ENCODE results near the gene PUS10. TPM values are rescaled to one million over a fixed set of nuclear protein-coding genes. Genes with fewer than 3 reads are reported as not detected.
A peak's percentile ranks its signal among the peaks of the same experiment; 100 is the strongest.

The PUS10 gene
- total and polyA plus RNA-seq, 2 donors from 2014 or later = 3.0 to 5.7 TPM

DNA sequence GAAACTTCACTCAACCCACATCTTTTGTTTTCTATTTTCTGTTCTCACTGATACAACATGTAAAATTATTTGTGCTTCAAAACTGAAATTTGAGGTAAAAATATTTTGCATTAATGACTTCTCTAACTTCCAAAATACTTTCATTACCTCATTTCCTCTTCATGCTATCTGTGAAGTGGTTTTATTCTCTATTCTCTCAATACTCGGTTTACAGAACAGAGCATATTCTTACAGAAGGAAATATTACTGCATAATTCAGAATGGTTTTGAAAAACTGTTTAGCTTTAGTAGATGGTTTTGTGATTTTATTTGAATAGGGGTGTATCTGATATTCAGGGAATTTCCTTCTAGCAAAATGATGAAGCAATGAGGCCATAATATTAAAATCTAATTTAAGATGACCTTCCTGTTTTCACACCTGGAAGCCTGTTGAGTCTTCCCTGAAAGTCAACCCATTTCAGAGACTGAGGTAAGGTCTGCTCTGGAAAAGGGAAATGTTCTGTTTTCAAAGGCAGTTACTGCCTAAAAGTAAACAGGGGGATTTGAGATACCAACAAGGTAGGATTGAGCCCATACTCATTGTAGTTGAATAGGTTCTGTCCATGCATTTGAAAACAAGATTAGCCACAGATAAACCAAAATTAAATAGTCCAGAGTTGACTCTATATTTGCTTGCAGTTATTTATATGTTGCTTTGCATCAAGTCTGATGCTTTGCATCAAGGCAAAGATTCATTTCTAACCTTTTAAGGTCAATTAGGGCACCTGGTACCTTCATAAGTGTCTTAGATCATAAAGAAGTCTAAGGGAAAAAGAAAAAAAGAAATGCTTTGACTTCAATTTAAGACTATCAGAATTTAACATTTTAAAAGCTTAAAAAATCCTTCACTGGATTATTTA is 51.3 kb downstream of the PUS10 start:
- no peak for FAIRE-seq
- Histone ChIP-seq H3K27me3 (ENCODE audit: control insufficient read depth, insufficient read depth, low read length) (no peaks in the 10 kb centered on the region), H3K4me3 (ENCODE audit: low read length in 3 of 3) (no peak overlapping the region), H3K36me3 (ENCODE audit: control insufficient read depth in 2 of 3, insufficient read depth in 3 of 3, low read length in 3 of 3) (no peaks in the 10 kb centered on the region), H3K9ac (ENCODE audit: low read length in 3 of 3) (no peak overlapping the region), H3K9me3 (ENCODE audit: control insufficient read depth in 2 of 3, insufficient read depth in 1 of 3, low read length in 3 of 3) (no peaks in the 10 kb centered on the region), H3K4me1 (ENCODE audit: control insufficient read depth in 2 of 3, insufficient read depth in 2 of 3, low read depth in 1 of 3, low read length in 3 of 3) (no peaks in the 10 kb centered on the region), H3K27ac (ENCODE audit: low read depth in 2 of 2, low read length in 2 of 2) (no peak overlapping the region)
- no peak for TF ChIP-seq CTCF (IDR thresholded peaks at IDR 0.05; ENCODE audit: borderline replicate concordance, extremely low read depth, insufficient read depth)
- DNase-seq = no peak
- intact Hi-C loops (cut with DNase I) = no loop called here

DNA sequence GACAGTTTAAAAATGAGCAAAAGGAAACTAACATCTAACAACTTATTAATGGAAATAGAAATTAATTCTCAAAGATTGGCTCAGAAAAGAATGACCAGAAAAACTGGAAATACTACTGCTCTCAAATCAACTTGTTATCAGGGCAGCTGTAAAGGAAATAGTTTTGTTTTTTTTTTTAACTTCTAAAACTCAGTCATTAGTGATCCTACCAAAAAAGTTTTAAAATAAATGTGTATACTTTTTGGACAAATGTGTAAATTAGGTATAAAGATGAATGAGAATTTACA is 52.6 kb downstream of the PUS10 start:
- no peak overlapping the region for H3K9ac ChIP-seq (ENCODE audit: low read length in 3 of 3)
- H3K27me3 ChIP-seq (ENCODE audit: control insufficient read depth, insufficient read depth, low read length) = no peaks in the 10 kb centered on the region
- no peaks in the 10 kb centered on the region for H3K9me3 ChIP-seq (ENCODE audit: control insufficient read depth in 2 of 3, insufficient read depth in 1 of 3, low read length in 3 of 3)
- H3K4me1 ChIP-seq (ENCODE audit: control insufficient read depth in 2 of 3, insufficient read depth in 2 of 3, low read depth in 1 of 3, low read length in 3 of 3) = no peaks in the 10 kb centered on the region
- intact Hi-C loops (cut with DNase I) = no loop called here
- no peaks in the 10 kb centered on the region for H3K36me3 ChIP-seq (ENCODE audit: control insufficient read depth in 2 of 3, insufficient read depth in 3 of 3, low read length in 3 of 3)
- no peak for TF ChIP-seq CTCF (IDR thresholded peaks at IDR 0.05; ENCODE audit: borderline replicate concordance, extremely low read depth, insufficient read depth)
- H3K27ac ChIP-seq (ENCODE audit: low read depth in 2 of 2, low read length in 2 of 2) = no peak overlapping the region
- DNase-seq (peak in 1 of 5 donors; percentile 13), FAIRE-seq (peak; percentile 27)
- no peak overlapping the region for H3K4me3 ChIP-seq (ENCODE audit: low read length in 3 of 3)

DNA sequence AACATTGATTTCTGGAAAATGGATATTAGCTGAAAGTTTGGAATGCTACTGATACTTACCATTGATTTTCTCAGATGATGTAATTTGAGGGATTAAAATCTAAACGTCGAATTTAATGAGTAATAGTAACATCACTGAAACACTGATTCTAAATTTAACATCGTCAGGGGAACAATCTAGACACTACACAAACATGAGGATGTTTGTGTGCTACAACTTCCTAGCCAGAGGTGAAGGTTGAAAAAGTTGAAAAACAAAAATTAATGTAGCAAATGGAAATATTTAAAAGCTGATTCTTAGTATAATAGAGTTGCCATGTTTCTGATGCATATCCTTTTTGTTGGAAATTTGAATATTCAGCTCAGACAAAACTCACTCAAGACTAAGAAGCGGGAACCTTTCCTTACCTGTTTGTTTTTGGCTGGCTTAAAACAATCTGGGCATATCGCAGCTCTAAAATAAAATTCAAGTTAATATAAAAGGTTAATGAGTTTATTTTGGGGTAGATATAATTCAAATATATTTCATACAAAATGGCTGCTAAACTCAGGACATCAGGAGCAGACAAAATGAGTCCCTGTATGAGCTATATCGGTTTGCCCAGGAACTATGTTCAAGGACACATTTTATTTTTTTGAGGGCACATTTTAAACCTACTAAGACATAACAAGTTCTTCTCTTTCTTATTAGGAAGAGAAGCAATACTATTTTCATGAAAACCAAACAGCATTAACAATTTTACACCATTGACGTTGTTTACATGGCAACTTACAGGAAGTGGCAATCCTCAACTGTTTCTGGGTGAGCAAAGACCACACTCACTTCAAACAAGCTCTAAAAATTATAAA is 53.2 kb downstream of the PUS10 start:
- H3K27me3 ChIP-seq (ENCODE audit: control insufficient read depth, insufficient read depth, low read length) = no peaks in the 10 kb centered on the region
- H3K36me3 ChIP-seq (ENCODE audit: control insufficient read depth in 2 of 3, insufficient read depth in 3 of 3, low read length in 3 of 3) = no peaks in the 10 kb centered on the region
- no peak for FAIRE-seq
- no peak for DNase-seq
- no peaks in the 10 kb centered on the region for H3K4me1 ChIP-seq (ENCODE audit: control insufficient read depth in 2 of 3, insufficient read depth in 2 of 3, low read depth in 1 of 3, low read length in 3 of 3)
- no peak overlapping the region for H3K9ac ChIP-seq (ENCODE audit: low read length in 3 of 3)
- no peaks in the 10 kb centered on the region for H3K9me3 ChIP-seq (ENCODE audit: control insufficient read depth in 2 of 3, insufficient read depth in 1 of 3, low read length in 3 of 3)
- TF ChIP-seq CTCF (IDR thresholded peaks at IDR 0.05; ENCODE audit: borderline replicate concordance, extremely low read depth, insufficient read depth) = no peak
- no peak overlapping the region for H3K4me3 ChIP-seq (ENCODE audit: low read length in 3 of 3)
- intact Hi-C loops (cut with DNase I) = no loop called here
- H3K27ac ChIP-seq (ENCODE audit: low read depth in 2 of 2, low read length in 2 of 2) = no peak overlapping the region

Data from kidney (tissue), 14 donors.